Panc1 (cell line): Measurements from ENCODE around the gene COL5A1. TPM values are rescaled to one million over a fixed set of nuclear protein-coding genes. Genes with fewer than 3 reads are reported as not detected.

ENCODE experiments used
- ATAC-seq: fragments of 200-7000 bp; cut with Tn5 transposase; 2 replicates; pipeline ENCODE4 v1.9.1; 2020; ENCODE audit warnings: mild to moderate bottlenecking, moderate library complexity
- BruUV-seq: library from RNA; stranded (reverse); fragments of 400-500 nt; replicated peaks from 2 replicates; lab custom pipeline; 2021; lab: Mats Ljungman, UMichigan
- CTCF ChIA-PET: fragments of 300-600 bp; sonication (Branson Sonifier 250); formaldehyde crosslinking; loops from one replicate; lab custom pipeline; 2022; ENCODE audit warnings: antibody characterized with exemption; lab: Charles Lee
- POLR2A ChIA-PET: fragments of 300-600 bp; sonication (Branson Sonifier 250); formaldehyde crosslinking; loops from one replicate; lab custom pipeline; 2022; ENCODE audit warnings: antibody characterized with exemption; lab: Charles Lee
- DNase-seq: peaks from one replicate; pipeline ENCODE4 v3.0.0-alpha.2; 2010; ENCODE audit warnings: low read depth, low spot score
- H3K27ac ChIP-seq: 2 replicates; pipeline ENCODE4 v1.5.1; 2011; ENCODE audit warnings: mild to moderate bottlenecking, low read length, inconsistent platforms
- H3K27me3 ChIP-seq: fragments of 200-500 bp; sonication (Bioruptor generic); 2 replicates; pipeline ENCODE4 v1.6.0; 2014; ENCODE audit warnings: low read length, inconsistent platforms; ENCODE audit not compliant: control insufficient read depth, insufficient read depth
- H3K36me3 ChIP-seq: fragments of 200-500 bp; sonication (Bioruptor generic); 2 replicates; pipeline ENCODE4 v1.5.1; 2014; ENCODE audit warnings: inconsistent platforms, mild to moderate bottlenecking, low read length, moderate library complexity; ENCODE audit not compliant: control insufficient read depth, insufficient read depth
- H3K4me1 ChIP-seq: 2 replicates; pipeline ENCODE4 v1.5.1; 2011; ENCODE audit warnings: inconsistent platforms, mild to moderate bottlenecking, low read length, moderate library complexity; ENCODE audit not compliant: control insufficient read depth, insufficient read depth
- H3K4me3 ChIP-seq, 2 experiments: 2 replicates each; pipeline ENCODE4 v1.5.1; 2011 to 2012; ENCODE audit warnings: low read depth in 2 of 2, low read length in 2 of 2, mild to moderate bottlenecking in 2 of 2, inconsistent platforms in 1 of 2, moderate library complexity in 1 of 2
- H3K9me3 ChIP-seq: fragments of 200-500 bp; sonication (Bioruptor generic); 2 replicates; pipeline ENCODE4 v1.5.1; 2014; ENCODE audit warnings: low read depth, mild to moderate bottlenecking, inconsistent platforms, low read length, moderate library complexity; ENCODE audit not compliant: control insufficient read depth, insufficient read depth
- CTCF ChIP-seq: fragments of 450-650 bp; IDR thresholded peaks from 2 replicates; pipeline ENCODE4 v1.5.1; 2017; ENCODE audit warnings: mild to moderate bottlenecking
- POLR2AphosphoS5 ChIP-seq: IDR thresholded peaks from 2 replicates; pipeline ENCODE4 v1.6.1; 2012; ENCODE audit warnings: mild to moderate bottlenecking, low read depth, low read length, moderate library complexity
- SIN3A ChIP-seq: IDR thresholded peaks from 2 replicates; pipeline ENCODE4 v1.6.1; 2012; ENCODE audit warnings: low read depth, mild to moderate bottlenecking, low read length, moderate library complexity, borderline replicate concordance; ENCODE audit not compliant: insufficient read depth
- TCF7L2 ChIP-seq: IDR thresholded peaks from 2 replicates; pipeline ENCODE4 v1.6.1; 2011; ENCODE audit warnings: mild to moderate bottlenecking, low read depth, low read length, inconsistent platforms
- in situ Hi-C: cut with HindIII; loops from 2 replicates; pipeline ENCODE4 v1.10.0; 2016; ENCODE audit warnings: low sequenced_read_pairs, low pct_unique_long_range_greater_than_20kb
- intact Hi-C: fragments of 100-400 bp; cut with micrococcal nuclease; formaldehyde crosslinking; loops from one replicate; pipeline ENCODE4 v1.10.0; 2022; ENCODE audit not compliant: unreplicated experiment
- total RNA-seq: library from RNA; stranded (reverse); gene quantifications from one replicate; pipeline ENCODE4 v1.2.1, GENCODE V29; 2021; ENCODE audit not compliant: unreplicated experiment
- TF ChIP-seq, protein P1 (sequence below), 2 experiments: IDR thresholded peaks; 2 replicates each; pipeline ENCODE4 v1.6.1; 2011 to 2012; ENCODE audit warnings: low read depth in 2 of 2, control low read depth in 1 of 2, low read length in 1 of 2, mild to moderate bottlenecking in 1 of 2, moderate library complexity in 1 of 2; ENCODE audit not compliant: insufficient read depth in 1 of 2

Gene COL5A1
- total RNA-seq, 1 experiment from 2014 or later, result 5.7 TPM

DNA sequence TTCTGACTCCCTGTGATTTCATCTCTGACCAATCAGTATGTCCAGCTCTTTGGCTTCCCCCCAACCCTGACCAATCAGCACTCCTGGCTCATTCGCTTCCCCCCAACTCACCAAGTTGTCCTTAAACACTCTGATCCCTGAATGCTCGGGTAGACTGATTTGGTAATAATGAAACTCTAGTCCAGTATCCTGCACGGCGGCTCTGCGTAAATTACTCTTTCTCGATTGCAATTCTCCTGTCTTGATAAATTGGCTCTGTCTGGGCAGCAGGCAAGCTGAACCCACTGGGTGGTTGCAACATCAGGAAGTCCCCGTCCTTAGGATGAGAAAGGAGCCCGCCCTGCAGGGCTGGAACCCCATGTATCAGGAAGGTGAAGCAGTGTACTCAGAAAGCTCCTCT lies 249.4 kb downstream of the COL5A1 start:
- no TSS peak for BruUV-seq
- DNase-seq (no peak), ATAC-seq (no peak)
- ChIA-PET POLR2A (interaction anchor here (0.6 kb wide), 1 partner anchor 177 kb away, joined by 6 read pairs; no protein-coding TSS in a partner anchor), CTCF (no interaction called here)
- in situ Hi-C loops, result no loop called here
- intact Hi-C loops, result no loop called here
- Histone ChIP-seq H3K4me1 (no peaks in the 10 kb centered on the region), H3K9me3 (no peaks in the 10 kb centered on the region), H3K27me3 (no peaks in the 10 kb centered on the region; the same call in 1 of the 2 replicates), H3K4me3 (no peak overlapping the region), H3K36me3 (no peaks in the 10 kb centered on the region), H3K27ac (no peak overlapping the region)
- no peak for TF ChIP-seq SIN3A
- TF ChIP-seq, protein P1, sequence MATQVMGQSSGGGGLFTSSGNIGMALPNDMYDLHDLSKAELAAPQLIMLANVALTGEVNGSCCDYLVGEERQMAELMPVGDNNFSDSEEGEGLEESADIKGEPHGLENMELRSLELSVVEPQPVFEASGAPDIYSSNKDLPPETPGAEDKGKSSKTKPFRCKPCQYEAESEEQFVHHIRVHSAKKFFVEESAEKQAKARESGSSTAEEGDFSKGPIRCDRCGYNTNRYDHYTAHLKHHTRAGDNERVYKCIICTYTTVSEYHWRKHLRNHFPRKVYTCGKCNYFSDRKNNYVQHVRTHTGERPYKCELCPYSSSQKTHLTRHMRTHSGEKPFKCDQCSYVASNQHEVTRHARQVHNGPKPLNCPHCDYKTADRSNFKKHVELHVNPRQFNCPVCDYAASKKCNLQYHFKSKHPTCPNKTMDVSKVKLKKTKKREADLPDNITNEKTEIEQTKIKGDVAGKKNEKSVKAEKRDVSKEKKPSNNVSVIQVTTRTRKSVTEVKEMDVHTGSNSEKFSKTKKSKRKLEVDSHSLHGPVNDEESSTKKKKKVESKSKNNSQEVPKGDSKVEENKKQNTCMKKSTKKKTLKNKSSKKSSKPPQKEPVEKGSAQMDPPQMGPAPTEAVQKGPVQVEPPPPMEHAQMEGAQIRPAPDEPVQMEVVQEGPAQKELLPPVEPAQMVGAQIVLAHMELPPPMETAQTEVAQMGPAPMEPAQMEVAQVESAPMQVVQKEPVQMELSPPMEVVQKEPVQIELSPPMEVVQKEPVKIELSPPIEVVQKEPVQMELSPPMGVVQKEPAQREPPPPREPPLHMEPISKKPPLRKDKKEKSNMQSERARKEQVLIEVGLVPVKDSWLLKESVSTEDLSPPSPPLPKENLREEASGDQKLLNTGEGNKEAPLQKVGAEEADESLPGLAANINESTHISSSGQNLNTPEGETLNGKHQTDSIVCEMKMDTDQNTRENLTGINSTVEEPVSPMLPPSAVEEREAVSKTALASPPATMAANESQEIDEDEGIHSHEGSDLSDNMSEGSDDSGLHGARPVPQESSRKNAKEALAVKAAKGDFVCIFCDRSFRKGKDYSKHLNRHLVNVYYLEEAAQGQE (IDR thresholded peaks at IDR 0.05; ENCODE audit: insufficient read depth in 1 of 2, low read depth in 2 of 2, low read length in 1 of 2), result no peak
- no peak for TF ChIP-seq POLR2AphosphoS5
- TF ChIP-seq TCF7L2, result no peak
- TF ChIP-seq CTCF, result no peak

DNA sequence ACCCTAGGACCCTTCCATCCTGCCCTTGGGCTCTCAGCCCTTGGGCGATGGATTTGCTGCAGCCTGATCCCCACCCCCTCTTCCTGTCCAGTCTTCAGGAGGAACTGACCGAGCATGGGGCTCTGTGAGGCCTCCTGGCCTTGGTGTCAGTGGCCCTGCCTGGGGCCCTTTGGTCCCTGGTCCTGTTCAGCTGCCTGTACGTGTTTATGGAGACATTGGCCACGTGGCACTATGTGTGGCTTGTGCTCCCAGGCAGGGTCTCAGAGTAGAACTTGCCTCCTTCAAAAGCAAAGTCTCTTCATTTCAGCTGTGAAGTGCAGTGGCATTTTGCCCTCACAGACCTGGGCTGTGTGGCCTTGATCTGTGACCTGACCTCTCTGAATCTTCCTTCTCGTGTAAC lies 250.1 kb downstream of the COL5A1 start:
- H3K4me3 ChIP-seq, result no peak overlapping the region
- H3K27me3 ChIP-seq, result no peaks in the 10 kb centered on the region; the same call in 1 of the 2 replicates
- H3K27ac ChIP-seq, result no peak overlapping the region
- no peaks in the 10 kb centered on the region for H3K36me3 ChIP-seq
- TF ChIP-seq TCF7L2, result no peak
- TF ChIP-seq, protein P1 (IDR thresholded peaks at IDR 0.05; ENCODE audit: insufficient read depth in 1 of 2, low read depth in 2 of 2, low read length in 1 of 2), result no peak
- no peak for TF ChIP-seq CTCF
- no peak for TF ChIP-seq POLR2AphosphoS5
- TF ChIP-seq SIN3A, result no peak
- no peaks in the 10 kb centered on the region for H3K9me3 ChIP-seq
- in situ Hi-C loops (no loop called here), intact Hi-C loops (no loop called here)
- ATAC-seq (no peak), DNase-seq (no peak)
- ChIA-PET CTCF (no interaction called here), POLR2A (no interaction called here)
- BruUV-seq, result no TSS peak
- no peaks in the 10 kb centered on the region for H3K4me1 ChIP-seq
